NCI-H345 treated with DMSO at 0.1 percent for 48 hours (cell line): ENCODE data around the gene TMBIM1.

ENCODE experiments used
- DNase-seq: peaks from one replicate; lab custom pipeline; 2025; ENCODE audit not compliant: unreplicated experiment; lab: John Stamatoyannopoulos, UW

The TMBIM1 gene

GRCh38 chr2:218293715-218294429 is 1.6 kb upstream of the TMBIM1 start:
- no peak for DNase-seq

GRCh38 chr2:218291318-218292047 is 820 bp downstream of the TMBIM1 start:
- no peak for DNase-seq

GRCh38 chr2:218290316-218291261 is 1.7 kb downstream of the TMBIM1 start:
- DNase-seq = no peak

DNA sequence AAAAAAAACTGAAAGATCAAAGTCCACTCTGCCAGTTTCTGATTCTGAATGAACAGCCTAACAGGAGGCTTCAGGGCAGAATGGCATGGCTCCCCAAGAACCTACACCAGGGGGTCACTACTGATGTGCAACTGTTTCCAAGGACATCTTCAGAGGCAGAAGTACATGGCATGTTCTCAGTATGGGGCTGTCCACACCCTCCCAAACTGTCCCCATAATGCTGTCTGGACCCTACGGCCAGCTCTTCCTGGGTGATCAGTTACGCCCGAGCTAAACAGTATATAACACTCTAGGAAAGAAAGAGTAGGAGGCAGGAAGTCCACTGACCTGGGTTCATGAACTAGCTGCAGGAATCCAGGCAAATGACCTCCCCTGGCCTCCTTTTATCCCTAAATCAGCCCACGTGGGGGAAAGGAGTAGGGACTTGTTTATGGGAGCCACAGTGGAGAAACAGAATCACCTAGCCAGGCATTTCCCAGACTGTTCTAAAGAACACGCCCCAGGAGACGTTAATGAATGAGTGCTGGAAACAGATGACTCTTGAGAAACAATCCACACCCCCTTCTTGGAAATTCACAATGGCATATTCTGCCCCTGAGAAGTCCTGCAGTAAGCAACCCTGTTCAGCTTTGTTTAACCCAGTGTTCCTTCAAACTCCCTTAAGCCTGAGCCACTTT is 2.5 kb downstream of the TMBIM1 start:
- no peak for DNase-seq

DNA sequence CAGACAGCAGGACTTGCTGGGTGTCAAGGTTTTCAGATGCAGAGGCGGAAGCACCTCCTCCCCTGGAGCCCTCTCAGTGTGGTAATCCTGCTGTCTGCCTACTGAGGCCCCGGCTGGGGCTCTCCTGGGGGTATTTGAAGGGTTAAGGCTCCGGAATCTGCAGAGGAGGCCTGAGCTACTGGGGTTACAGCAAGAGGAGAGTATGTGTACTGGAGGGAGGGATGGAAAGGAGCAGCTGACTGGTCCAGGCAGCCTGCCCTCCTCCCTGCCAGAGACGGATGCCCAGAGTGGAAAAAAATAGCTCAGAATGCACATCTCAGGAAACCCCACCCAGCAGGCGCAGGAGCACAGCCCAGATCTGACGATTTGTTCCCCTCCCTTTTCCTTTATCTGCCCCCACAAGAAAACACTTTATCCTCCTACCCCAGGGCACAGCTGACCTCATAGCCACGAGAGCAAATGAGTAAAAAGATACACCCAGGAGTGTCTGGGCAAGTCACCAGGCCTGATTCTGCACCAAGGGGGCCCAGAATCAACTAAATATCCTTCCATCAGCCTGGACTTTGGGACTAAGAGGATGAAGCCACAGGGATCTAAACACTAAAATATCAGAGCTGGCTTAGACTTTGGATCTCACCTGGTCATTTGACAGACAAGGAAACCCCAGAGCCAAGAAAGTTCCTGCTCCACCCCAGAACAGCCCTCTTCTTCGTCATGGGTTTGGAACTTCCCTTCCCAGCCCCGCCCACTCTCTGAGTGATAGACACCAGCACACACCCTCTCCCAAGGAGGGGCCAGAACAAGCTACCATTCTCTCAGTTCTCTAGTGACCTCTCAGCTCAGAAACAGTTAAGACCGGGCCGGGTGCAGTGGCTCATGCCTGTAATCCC is 5.5 kb downstream of the TMBIM1 start:
- DNase-seq = no peak

DNA sequence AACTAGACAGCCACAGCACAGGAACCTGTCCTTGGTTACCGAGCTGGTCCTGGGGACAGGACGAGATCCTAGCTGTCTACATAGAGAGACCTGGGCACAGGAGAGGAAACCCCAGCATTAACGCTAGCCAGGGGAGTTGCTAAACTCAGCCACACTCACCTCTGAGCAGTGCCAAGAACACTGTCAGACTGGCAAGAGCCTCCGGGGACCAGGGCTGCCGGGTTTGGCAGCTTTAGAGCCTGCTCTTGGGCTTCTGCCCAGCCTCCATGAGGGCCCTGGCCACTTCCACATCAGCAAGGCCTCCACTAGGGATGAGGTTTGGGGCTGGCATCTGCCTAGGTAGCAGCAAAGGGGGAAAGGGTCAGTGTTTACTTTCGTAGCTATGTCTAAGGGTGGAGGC is 6.7 kb downstream of the TMBIM1 start:
- no peak for DNase-seq

- DNase-seq = no peak
These were observed 8.0 kb downstream of the TMBIM1 start for GRCh38 chr2:218284106-218284811.

- DNase-seq = no peak
These were observed 9.9 kb downstream of the TMBIM1 start for GRCh38 chr2:218282173-218282991.

GRCh38 chr2:218281449-218281848 is 10.9 kb downstream of the TMBIM1 start:
- DNase-seq = no peak

DNA sequence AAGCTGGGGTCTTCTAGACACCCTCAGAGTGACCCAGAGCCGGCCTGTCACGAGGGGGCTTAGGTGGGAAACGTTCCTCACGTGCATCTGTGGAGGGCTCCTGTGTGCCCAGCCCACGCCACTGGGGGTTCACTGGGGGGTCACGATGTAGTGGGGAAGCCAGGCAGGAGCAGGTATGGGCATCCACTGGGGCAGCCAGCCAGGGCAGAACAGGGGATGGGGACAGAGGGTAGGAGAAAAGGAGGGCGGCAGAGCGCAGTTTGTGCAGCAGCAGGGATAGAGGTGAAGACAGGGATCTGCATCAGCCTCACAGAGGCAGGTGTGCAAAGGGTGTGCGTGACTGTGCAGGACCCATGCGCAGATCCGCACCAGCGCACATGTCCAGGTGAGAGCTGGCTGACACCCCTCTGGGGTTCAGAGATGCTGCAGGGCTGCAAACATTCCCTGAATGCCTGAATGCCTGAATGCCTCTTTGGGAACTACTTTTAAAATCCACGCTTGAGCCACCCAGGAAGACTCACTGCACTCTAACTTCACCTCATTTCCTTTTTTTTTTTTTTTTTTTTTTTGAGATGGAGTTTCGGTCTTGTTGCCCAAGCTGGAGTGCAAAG is 11.9 kb downstream of the TMBIM1 start:
- no peak for DNase-seq

- no peak for DNase-seq
These were observed 13.6 kb downstream of the TMBIM1 start for GRCh38 chr2:218278531-218279360.

DNA sequence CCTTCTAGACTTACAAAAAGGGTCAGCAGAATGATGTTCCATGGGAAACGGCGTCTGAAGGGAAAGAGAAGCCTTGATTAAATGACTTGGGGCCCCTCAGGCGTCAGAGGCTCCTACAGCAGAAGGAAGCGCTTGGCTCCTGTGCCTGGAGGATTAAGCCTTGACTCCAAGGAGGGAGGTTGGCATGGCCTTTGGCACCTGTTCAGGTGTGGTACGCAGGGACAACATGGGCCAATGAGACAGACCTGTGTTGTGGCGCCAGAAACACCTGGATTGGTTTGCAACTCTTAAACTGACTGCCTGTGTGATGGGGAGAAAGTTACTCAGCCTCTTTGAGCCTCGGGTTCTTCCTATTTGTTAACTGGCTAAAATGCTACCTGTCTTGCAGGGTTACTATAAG is 14.4 kb downstream of the TMBIM1 start:
- DNase-seq = no peak

GRCh38 chr2:218276986-218277755 is 15.1 kb downstream of the TMBIM1 start:
- no peak for DNase-seq

GRCh38 chr2:218275371-218276072 is 16.8 kb downstream of the TMBIM1 start:
- no peak for DNase-seq

- DNase-seq = no peak
These were observed 17.7 kb downstream of the TMBIM1 start for GRCh38 chr2:218274586-218274985.

DNA sequence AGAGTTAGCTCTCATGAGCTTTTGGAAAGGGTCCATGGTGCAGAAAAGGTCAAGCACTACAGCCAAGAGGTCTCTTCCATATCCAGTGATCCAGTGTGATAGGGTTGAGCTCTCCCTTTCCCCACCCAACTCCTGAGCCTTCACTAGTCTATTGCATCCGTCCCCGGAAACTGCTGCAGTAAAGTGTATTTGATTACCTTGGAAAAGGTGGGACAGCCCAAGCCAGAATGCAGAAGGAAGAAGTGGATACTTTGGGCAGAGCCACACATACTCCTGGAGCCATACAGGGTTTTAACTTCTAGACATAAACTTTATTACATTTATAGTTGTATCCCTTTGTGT is 18.4 kb downstream of the TMBIM1 start:
- DNase-seq = no peak
